Left ventricle myocardium inferior (tissue), 1 donor: ENCODE measurements around the gene CNTNAP2. TPM values are rescaled to one million over a fixed set of nuclear protein-coding genes. Genes with fewer than 3 reads are reported as not detected.

Source experiments
- DNase-seq: peaks from one replicate; pipeline ENCODE4 v3.0.0-alpha.2; 2020
- H3K27ac ChIP-seq: fragments of 200-600 bp; replicated peaks from 2 replicates; pipeline ENCODE4 v1.8.0; 2021
- H3K27me3 ChIP-seq: fragments of 200-600 bp; 2 replicates; pipeline ENCODE4 v1.8.0; 2021; ENCODE audit warnings: low read depth
- H3K36me3 ChIP-seq: fragments of 200-600 bp; 2 replicates; pipeline ENCODE4 v1.8.0; 2021
- H3K4me1 ChIP-seq: fragments of 200-600 bp; 2 replicates; pipeline ENCODE4 v1.8.0; 2021
- H3K4me3 ChIP-seq: fragments of 200-600 bp; 2 replicates; pipeline ENCODE4 v1.8.0; 2021; ENCODE audit warnings: mild to moderate bottlenecking, moderate library complexity
- H3K9me3 ChIP-seq: fragments of 200-600 bp; replicated peaks from 2 replicates; pipeline ENCODE4 v1.8.0; 2021
- CTCF ChIP-seq: fragments of 200-600 bp; IDR thresholded peaks from 2 replicates; pipeline ENCODE4 v1.8.0; 2021; ENCODE audit warnings: antibody characterized with exemption, mild to moderate bottlenecking, borderline replicate concordance
- intact Hi-C: fragments of 100-400 bp; cut with micrococcal nuclease; formaldehyde crosslinking; loops from one replicate; pipeline ENCODE4 v1.11.0; 2022
- total RNA-seq: library from RNA; stranded (reverse); fragmentation: NEBNext Ultra II Directional; extraction: Animal tissue kit (Norgen Biotek cat#: 25700); gene quantifications from one replicate; pipeline ENCODE4 v1.2.1, GENCODE V29; 2021
- donor health status: DM: no; HTN: yes; CAD: no; lungs with severe emphysema.

Gene CNTNAP2
- total RNA-seq, 1 donor from 2014 or later = 0.99 TPM

GRCh38 chr7:148379677-148380076, 2263.1 kb downstream of the CNTNAP2 start:
- TF ChIP-seq CTCF = no peak
- Histone ChIP-seq H3K4me1 (no peaks in the 10 kb centered on the region), H3K36me3 (no peaks in the 10 kb centered on the region), H3K27me3 (peaks cover 12% of the 10 kb centered on the region), H3K27ac (no peak overlapping the region), H3K4me3 (no peak overlapping the region), H3K9me3 (peaks cover 8% of the 10 kb centered on the region)
- intact Hi-C loops = no loop called here
- DNase-seq = no peak

- intact Hi-C loops = no loop called here
Measured at GRCh38 chr7:148380596-148381419, 2264.2 kb downstream of the CNTNAP2 start.

GRCh38 chr7:148382596-148382995, 2266.0 kb downstream of the CNTNAP2 start:
- H3K4me1 ChIP-seq = no peaks in the 10 kb centered on the region
- H3K36me3 ChIP-seq = no peaks in the 10 kb centered on the region
- intact Hi-C loops = no loop called here
- no peak for TF ChIP-seq CTCF
- peaks cover 8% of the 10 kb centered on the region for H3K9me3 ChIP-seq
- H3K4me3 ChIP-seq = no peak overlapping the region
- peaks cover 12% of the 10 kb centered on the region for H3K27me3 ChIP-seq
- no peak for DNase-seq
- H3K27ac ChIP-seq = no peak overlapping the region

More at GRCh38 chr7:148380596-148381419, 2264.2 kb downstream of the CNTNAP2 start:
- Histone ChIP-seq H3K4me3 (no peak overlapping the region), H3K36me3 (no peaks in the 10 kb centered on the region), H3K27me3 (peaks cover 12% of the 10 kb centered on the region), H3K4me1 (no peaks in the 10 kb centered on the region), H3K9me3 (peaks cover 8% of the 10 kb centered on the region), H3K27ac (no peak overlapping the region)
- no peak for DNase-seq
- no peak for TF ChIP-seq CTCF

GRCh38 chr7:148383651-148384050, 2267.1 kb downstream of the CNTNAP2 start:
- no peak for TF ChIP-seq CTCF
- intact Hi-C loops = no loop called here
- DNase-seq = no peak
- Histone ChIP-seq H3K27ac (no peak overlapping the region), H3K4me3 (no peak overlapping the region), H3K36me3 (no peaks in the 10 kb centered on the region), H3K27me3 (peaks cover 12% of the 10 kb centered on the region), H3K9me3 (peaks cover 8% of the 10 kb centered on the region), H3K4me1 (no peaks in the 10 kb centered on the region)

- no peak for TF ChIP-seq CTCF
- Histone ChIP-seq H3K27ac (no peak overlapping the region), H3K4me3 (no peak overlapping the region), H3K9me3 (peaks cover 8% of the 10 kb centered on the region), H3K27me3 (peaks cover 12% of the 10 kb centered on the region), H3K4me1 (no peaks in the 10 kb centered on the region), H3K36me3 (no peaks in the 10 kb centered on the region)
- intact Hi-C loops = no loop called here
- DNase-seq = no peak
Measured at GRCh38 chr7:148385009-148385682, 2268.5 kb downstream of the CNTNAP2 start.
